ENCODE measurements around the gene TMEM59.
A peak's percentile ranks its signal among the peaks of the same experiment; 100 is the strongest.
"Not testable (repeated sequence)": the region's sequence is repeated elsewhere in the genome, so short reads cannot be mapped to it uniquely, and the experiment has no call there.

TMEM59 gene

GRCh38 chr1:54052934-54053744, at the start of gene TMEM59, which contains the start of gene TCEANC2:
TMEM59 (minus strand) TSS chr1:54053204; CDS start chr1:54053188, 16 bp downstream.
TCEANC2 (plus strand) TSS chr1:54053608; CDS start chr1:54054423, 815 bp downstream.
- DNase-seq (ENCODE audit: low spot score): peak; percentile 99

GRCh38 chr1:54100500-54100899, 47.5 kb upstream of the TMEM59 start:
- DNase-seq (ENCODE audit: low spot score): no peak

GRCh38 chr1:54099061-54099610, 46.1 kb upstream of the TMEM59 start:
- no peak for DNase-seq (ENCODE audit: low spot score)

GRCh38 chr1:54096877-54097240, 43.9 kb upstream of the TMEM59 start:
- no peak for DNase-seq (ENCODE audit: low spot score)

GRCh38 chr1:54096227-54096876, 43.3 kb upstream of the TMEM59 start:
- DNase-seq (ENCODE audit: low spot score): no peak

- DNase-seq (ENCODE audit: low spot score): no peak
Measured at GRCh38 chr1:54095546-54096226, 42.7 kb upstream of the TMEM59 start.

- not testable (repeated sequence) for DNase-seq (ENCODE audit: low spot score)
Measured at GRCh38 chr1:54094730-54095105, 41.7 kb upstream of the TMEM59 start.

- DNase-seq (ENCODE audit: low spot score): no peak
Measured at GRCh38 chr1:54094001-54094729, 41.2 kb upstream of the TMEM59 start.

GRCh38 chr1:54091666-54092065, 38.7 kb upstream of the TMEM59 start:
- DNase-seq (ENCODE audit: low spot score): no peak

GRCh38 chr1:54088385-54088784, 35.4 kb upstream of the TMEM59 start:
- DNase-seq (ENCODE audit: low spot score): no peak

GRCh38 chr1:54086754-54087153, 33.8 kb upstream of the TMEM59 start:
- no peak for DNase-seq (ENCODE audit: low spot score)

GRCh38 chr1:54084794-54085193, 31.8 kb upstream of the TMEM59 start:
- no peak for DNase-seq (ENCODE audit: low spot score)

GRCh38 chr1:54081306-54082270, 28.6 kb upstream of the TMEM59 start:
- DNase-seq (ENCODE audit: low spot score): peak; percentile 61

- no peak for DNase-seq (ENCODE audit: low spot score)
Measured at GRCh38 chr1:54080598-54081049, 27.6 kb upstream of the TMEM59 start.

- no peak for DNase-seq (ENCODE audit: low spot score)
Measured at GRCh38 chr1:54077359-54077758, 24.4 kb upstream of the TMEM59 start.

GRCh38 chr1:54070171-54070837, 17.3 kb upstream of the TMEM59 start:
- DNase-seq (ENCODE audit: low spot score): peak; percentile 82

- DNase-seq (ENCODE audit: low spot score): no peak
Measured at GRCh38 chr1:54069791-54070170, 16.8 kb upstream of the TMEM59 start.

GRCh38 chr1:54064299-54064698, 11.3 kb upstream of the TMEM59 start:
- DNase-seq (ENCODE audit: low spot score): no peak

GRCh38 chr1:54054438-54054749, 1.4 kb upstream of the TMEM59 start:
- DNase-seq (ENCODE audit: low spot score): no peak

GRCh38 chr1:54053745-54054437, 887 bp upstream of the TMEM59 start:
- DNase-seq (ENCODE audit: low spot score): no peak

Measured in cerebellar cortex (tissue), 1 donor.